PC-3 (cell line): ENCODE measurements around the gene RGS9. TPM values are rescaled to one million over a fixed set of nuclear protein-coding genes. Genes with fewer than 3 reads are reported as not detected.

Experiments
- ATAC-seq: fragments of 200-7000 bp; cut with Tn5 transposase; 2 replicates; pipeline ENCODE4 v1.9.1; 2020; ENCODE audit warnings: mild to moderate bottlenecking, moderate library complexity
- BruUV-seq: library from RNA; stranded (reverse); fragments of 400-500 nt; replicated peaks from 2 replicates; lab custom pipeline; 2021; lab: Mats Ljungman, UMichigan
- CTCF ChIA-PET: fragments of 300-600 bp; sonication (Branson Sonifier 250); formaldehyde crosslinking; loops from one replicate; lab custom pipeline; 2022; ENCODE audit warnings: antibody characterized with exemption; lab: Charles Lee
- POLR2A ChIA-PET: fragments of 300-600 bp; sonication (Branson Sonifier 250); formaldehyde crosslinking; loops from one replicate; lab custom pipeline; 2022; ENCODE audit warnings: antibody characterized with exemption; ENCODE audit not compliant: unreplicated experiment; lab: Charles Lee
- DNase-seq: peaks from one replicate; pipeline ENCODE4 v3.0.0-alpha.2; 2015
- H2AFZ ChIP-seq: fragments of 300-600 bp; sonication (generic); 2 replicates; pipeline ENCODE4 v1.6.0; 2016; ENCODE audit warnings: antibody characterized with exemption, low read length
- H3F3A ChIP-seq: fragments of 300-600 bp; sonication (generic); one replicate; pipeline ENCODE4 v1.6.0; 2017; ENCODE audit warnings: antibody characterized with exemption, low read length, control low read depth, mild to moderate bottlenecking; ENCODE audit not compliant: unreplicated experiment
- H3K27ac ChIP-seq: fragments of 300-600 bp; sonication (generic); 2 replicates; pipeline ENCODE4 v1.5.1; 2016; ENCODE audit warnings: mild to moderate bottlenecking, low read length
- H3K27me3 ChIP-seq: fragments of 300-600 bp; sonication (generic); 2 replicates; pipeline ENCODE4 v1.6.1; 2016; ENCODE audit warnings: low read length, mixed read lengths
- H3K36me3 ChIP-seq: fragments of 300-600 bp; sonication (generic); 2 replicates; pipeline ENCODE4 v1.6.1; 2016; ENCODE audit warnings: low read depth, mixed run types, low read length, mixed read lengths
- H3K4me1 ChIP-seq: fragments of 300-600 bp; sonication (generic); 2 replicates; pipeline ENCODE4 v1.5.1; 2016; ENCODE audit warnings: low read length; ENCODE audit not compliant: insufficient read depth
- H3K4me2 ChIP-seq: fragments of 300-600 bp; sonication (generic); 2 replicates; pipeline ENCODE4 v1.6.0; 2016; ENCODE audit warnings: low read length
- H3K4me3 ChIP-seq: fragments of 300-600 bp; sonication (generic); 2 replicates; pipeline ENCODE4 v1.5.1; 2016; ENCODE audit warnings: mild to moderate bottlenecking, low read length, mixed read lengths
- H3K79me2 ChIP-seq: fragments of 300-600 bp; sonication (generic); 2 replicates; pipeline ENCODE4 v1.6.1; 2017; ENCODE audit warnings: low read length, mixed read lengths
- H3K9ac ChIP-seq: fragments of 300-600 bp; sonication (generic); 2 replicates; pipeline ENCODE4 v1.6.0; 2016; ENCODE audit warnings: mild to moderate bottlenecking, low read length
- H3K9me2 ChIP-seq: fragments of 300-600 bp; sonication (generic); replicated peaks from 2 replicates; pipeline ENCODE4 v1.6.1; 2016; ENCODE audit warnings: mixed run types, low read length, mixed read lengths
- H3K9me3 ChIP-seq: fragments of 300-600 bp; sonication (generic); 2 replicates; pipeline ENCODE4 v1.6.1; 2016; ENCODE audit warnings: low read length, mixed read lengths
- H4K20me1 ChIP-seq: fragments of 300-600 bp; sonication (generic); 2 replicates; pipeline ENCODE4 v1.6.1; 2016; ENCODE audit warnings: low read length, mixed read lengths
- CTCF ChIP-seq: fragments of 300-600 bp; sonication (generic); conservative IDR thresholded peaks from 2 replicates; pipeline ENCODE4 v1.5.1; 2017; ENCODE audit warnings: antibody characterized with exemption, low read depth, mild to moderate bottlenecking, low read length
- EZH2 ChIP-seq: fragments of 300-600 bp; sonication (generic); IDR thresholded peaks from one replicate; pipeline ENCODE4 v1.6.1; 2017; ENCODE audit warnings: antibody characterized with exemption, mild to moderate bottlenecking, low read length; ENCODE audit not compliant: unreplicated experiment
- EZH2phosphoT487 ChIP-seq: fragments of 300-600 bp; sonication (generic); IDR thresholded peaks from 2 replicates; pipeline ENCODE4 v1.6.1; 2018; ENCODE audit warnings: mild to moderate bottlenecking, antibody characterized with exemption, low read length, borderline replicate concordance
- intact Hi-C: fragments of 100-400 bp; cut with micrococcal nuclease; formaldehyde crosslinking; loops from 2 replicates; pipeline ENCODE4 v1.9.0; 2023
- total RNA-seq: library from RNA; depleted of rRNA; stranded (reverse); fragments of >200 nt; gene quantifications from 2 replicates; pipeline ENCODE4 v1.2.3, GENCODE V29; 2014

Gene RGS9
- total RNA-seq, 1 experiment from 2014 or later: 2.7 TPM

GRCh38 chr17:65147955-65148354, 10.8 kb downstream of the RGS9 start:
- no peaks in the 10 kb centered on the region for H4K20me1 ChIP-seq
- DNase-seq: no peak
- H3K9me3 ChIP-seq: no peaks in the 10 kb centered on the region
- TF ChIP-seq EZH2 (no peak), CTCF (no peak), EZH2phosphoT487 (no peak)
- intact Hi-C loops: no loop called here
- no peaks in the 10 kb centered on the region for H3F3A ChIP-seq
- H3K4me1 ChIP-seq: no peaks in the 10 kb centered on the region
- CTCF ChIA-PET: no interaction called here
- H3K27ac ChIP-seq: no peak overlapping the region
- no peaks in the 10 kb centered on the region for H3K27me3 ChIP-seq
- no peaks in the 10 kb centered on the region for H3K79me2 ChIP-seq
- H3K9me2 ChIP-seq: no peaks in the 10 kb centered on the region
- no peak for ATAC-seq
- no peak overlapping the region for H2AFZ ChIP-seq
- H3K4me3 ChIP-seq: no peak overlapping the region
- no peaks in the 10 kb centered on the region for H3K36me3 ChIP-seq
- no TSS peak for BruUV-seq
- POLR2A ChIA-PET: no interaction called here
- H3K9ac ChIP-seq: no peak overlapping the region
- no peak overlapping the region for H3K4me2 ChIP-seq

- Histone ChIP-seq H3K9me3 (no peaks in the 10 kb centered on the region), H3K4me2 (peak overlapping the region; percentile 52), H3K9ac (no peak overlapping the region), H3K9me2 (no peaks in the 10 kb centered on the region), H2AFZ (no peak overlapping the region), H4K20me1 (no peaks in the 10 kb centered on the region), H3K27ac (0 out of 2 replicates have a peak overlapping the region, but pooled peaks have one; percentile 23), H3K4me1 (peaks cover 13% of the 10 kb centered on the region), H3K36me3 (no peaks in the 10 kb centered on the region), H3F3A (no peaks in the 10 kb centered on the region), H3K4me3 (no peak overlapping the region), H3K79me2 (no peaks in the 10 kb centered on the region), H3K27me3 (no peaks in the 10 kb centered on the region)
- no TSS peak for BruUV-seq
- DNase-seq (peak; percentile 88), ATAC-seq (peak; percentile 100)
- TF ChIP-seq EZH2 (no peak), EZH2phosphoT487 (no peak), CTCF (no peak)
- intact Hi-C loops: no loop called here
- ChIA-PET POLR2A (interaction anchor here (0.5 to 1.1 kb wide), 2 partner anchors 23 to 130 kb away, joined by 3 to 7 read pairs; no protein-coding TSS in a partner anchor), CTCF (interaction anchor here (0.9 to 1.4 kb wide), 2 partner anchors 18 to 54 kb away, joined by 4 to 9 read pairs; partner anchors contain the start of gene RGS9)
Observed at GRCh38 chr17:65154770-65155589, 17.8 kb downstream of the RGS9 start.
